NB4 (cell line): Measurements from ENCODE around the gene RBM38.

ENCODE experiments used
- CTCF ChIP-seq: IDR thresholded peaks from one replicate; pipeline ENCODE4 v1.5.1; 2012; ENCODE audit warnings: low read depth, low read length
- MAX ChIP-seq: IDR thresholded peaks from 2 replicates; pipeline ENCODE4 v1.6.1; 2011; ENCODE audit warnings: low read depth, low read length
- POLR2A ChIP-seq: IDR thresholded peaks from 2 replicates; pipeline ENCODE4 v1.6.1; 2011; ENCODE audit warnings: mild to moderate bottlenecking; ENCODE audit not compliant: insufficient read length; ENCODE audit errors: extremely low read depth

GRCh38 chr20:57409672-57410397 lies 18.6 kb downstream of the RBM38 start:
- no peak for TF ChIP-seq CTCF
- no peak for TF ChIP-seq POLR2A
- TF ChIP-seq MAX, result no peak
